Type B pancreatic cell (in vitro differentiated cells): ENCODE measurements around the gene KREMEN2. TPM values are rescaled to one million over a fixed set of nuclear protein-coding genes. Genes with fewer than 3 reads are reported as not detected.
A peak's percentile ranks its signal among the peaks of the same experiment; 100 is the strongest.

ENCODE experiments used
- DNase-seq: peaks from one replicate; pipeline ENCODE4 v3.0.0; 2021; ENCODE audit warnings: mixed read lengths; ENCODE audit not compliant: unreplicated experiment; ENCODE audit errors: extremely low spot score
- H3K27ac Mint-ChIP-seq: 2 replicates; pipeline ENCODE4 v1.8.0; 2021; ENCODE audit warnings: mild to moderate bottlenecking, mixed read lengths
- H3K27me3 Mint-ChIP-seq: 2 replicates; pipeline ENCODE4 v1.8.0; 2021; ENCODE audit warnings: mixed read lengths
- H3K36me3 Mint-ChIP-seq: 2 replicates; pipeline ENCODE4 v1.8.0; 2021; ENCODE audit warnings: mixed read lengths
- H3K4me1 Mint-ChIP-seq: one replicate; pipeline ENCODE4 v1.8.0; 2021; ENCODE audit warnings: mixed read lengths; ENCODE audit not compliant: unreplicated experiment
- H3K4me3 Mint-ChIP-seq: 2 replicates; pipeline ENCODE4 v1.8.0; 2021; ENCODE audit warnings: mild to moderate bottlenecking, mixed read lengths
- H3K9me3 Mint-ChIP-seq: 2 replicates; pipeline ENCODE4 v1.8.0; 2021; ENCODE audit warnings: mixed read lengths
- CTCF ChIP-seq: fragments of 200-600 bp; sonication (generic); conservative IDR thresholded peaks from 2 replicates; pipeline ENCODE4 v1.5.0; 2021; ENCODE audit warnings: antibody characterized with exemption, mild to moderate bottlenecking
- total RNA-seq: library from RNA; stranded (reverse); gene quantifications from 2 replicates; pipeline ENCODE4 v1.2.1, GENCODE V29; 2021; ENCODE audit warnings: low replicate concordance

Gene KREMEN2
- total RNA-seq, 1 donor from 2014 or later: 4.5 TPM

GRCh38 chr16:3010510-3010909 is 46.4 kb downstream of the KREMEN2 start:
- Mint-ChIP-seq H3K4me1 (peaks cover 4% of the 10 kb centered on the region), H3K27me3 (peaks cover 70% of the 10 kb centered on the region), H3K4me3 (no peak overlapping the region), H3K9me3 (no peaks in the 10 kb centered on the region), H3K27ac (peak overlapping the region; percentile 95), H3K36me3 (no peaks in the 10 kb centered on the region)
- DNase-seq: no peak
- TF ChIP-seq CTCF: no peak

- no peak for DNase-seq
- peak overlapping the region; percentile 46 for H3K27ac Mint-ChIP-seq
- peaks cover 70% of the 10 kb centered on the region for H3K27me3 Mint-ChIP-seq
- peak overlapping the region; percentile 70 for H3K4me3 Mint-ChIP-seq
- no peaks in the 10 kb centered on the region for H3K9me3 Mint-ChIP-seq
- TF ChIP-seq CTCF: no peak
- H3K4me1 Mint-ChIP-seq: peaks cover 4% of the 10 kb centered on the region
- H3K36me3 Mint-ChIP-seq: no peaks in the 10 kb centered on the region
These were observed 48.2 kb downstream of the KREMEN2 start for GRCh38 chr16:3012246-3012645.

- Mint-ChIP-seq H3K4me3 (peak within 1 kb of the TSS; percentile 70), H3K27me3 (peaks cover 64% of the 10 kb centered on the region)
These were observed 48.8 kb downstream of the KREMEN2 start, which contains the start of gene CLDN9 for GRCh38 chr16:3012828-3013420. Gene CLDN9, plus strand, starts transcription at chr16:3012923. Its CDS starts 440 bp downstream, at chr16:3013363.

GRCh38 chr16:3013491-3013951 is 49.4 kb downstream of the KREMEN2 start:
- peak overlapping the region; percentile 53 for H3K27ac Mint-ChIP-seq
- H3K36me3 Mint-ChIP-seq: no peaks in the 10 kb centered on the region
- no peaks in the 10 kb centered on the region for H3K9me3 Mint-ChIP-seq
- H3K27me3 Mint-ChIP-seq: peaks cover 61% of the 10 kb centered on the region
- no peak for DNase-seq
- no peak for TF ChIP-seq CTCF
- peaks cover 4% of the 10 kb centered on the region for H3K4me1 Mint-ChIP-seq
- H3K4me3 Mint-ChIP-seq: no peak overlapping the region

More at GRCh38 chr16:3012828-3013420, 48.8 kb downstream of the KREMEN2 start, which contains the start of gene CLDN9:
- no peak for TF ChIP-seq CTCF
- H3K4me1 Mint-ChIP-seq: peaks cover 4% of the 10 kb centered on the region
- peak within 1 kb of the TSS; percentile 53 for H3K27ac Mint-ChIP-seq
- H3K36me3 Mint-ChIP-seq: no peaks in the 10 kb centered on the region
- H3K9me3 Mint-ChIP-seq: no peaks in the 10 kb centered on the region
- DNase-seq: no peak

- Mint-ChIP-seq H3K4me3 (peak overlapping the region; percentile 61), H3K27me3 (peaks cover 56% of the 10 kb centered on the region), H3K27ac (peak overlapping the region; percentile 70), H3K4me1 (peaks cover 4% of the 10 kb centered on the region), H3K9me3 (no peaks in the 10 kb centered on the region), H3K36me3 (no peaks in the 10 kb centered on the region)
- TF ChIP-seq CTCF: no peak
- DNase-seq: no peak
These were observed 50.1 kb downstream of the KREMEN2 start for GRCh38 chr16:3013998-3014690.
